ENCODE measurements around the gene CTNNA1.
"Not testable (repeated sequence)": the region's sequence is repeated elsewhere in the genome, so short reads cannot be mapped to it uniquely, and the experiment has no call there.

DNA sequence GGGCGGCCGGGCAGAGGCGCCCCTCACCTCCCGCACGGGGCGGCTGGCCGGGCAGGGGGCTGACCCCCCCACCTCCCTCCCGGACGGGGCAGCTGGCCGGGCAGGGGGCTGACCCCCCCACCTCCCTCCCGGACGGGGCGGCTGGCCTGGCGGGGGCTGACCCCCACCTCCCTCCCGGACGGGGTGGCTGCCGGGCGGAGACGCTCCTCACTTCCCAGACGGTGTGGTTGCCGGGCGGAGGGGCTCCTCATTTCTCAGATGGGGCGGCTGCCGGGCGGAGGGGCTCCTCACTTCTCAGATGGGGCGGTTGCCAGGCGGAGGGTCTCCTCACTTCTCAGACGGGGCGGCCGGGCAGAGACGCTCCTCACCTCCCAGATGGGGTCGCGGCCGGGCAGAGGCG, 57.6 kb downstream of the CTNNA1 start:
- TF ChIP-seq ZSCAN5A (tag by site-specific recombination; IDR thresholded peaks at IDR 0.05); ZFP37 (tag by site-specific recombination; IDR thresholded peaks at IDR 0.05); REST (tag by site-specific recombination; IDR thresholded peaks at IDR 0.05); ZNF558 (tag by site-specific recombination; IDR thresholded peaks at IDR 0.05); SCRT1 (tag by site-specific recombination; IDR thresholded peaks at IDR 0.05; ENCODE audit: borderline replicate concordance); TRIM28 (IDR thresholded peaks at IDR 0.05; ENCODE audit: borderline replicate concordance, low read length); ZBTB21 (tag by site-specific recombination; IDR thresholded peaks at IDR 0.05); HOXA7 (CRISPR knock-in tag; IDR thresholded peaks at IDR 0.05; ENCODE audit: borderline replicate concordance); ZNF701 (tag by site-specific recombination; IDR thresholded peaks at IDR 0.05): not testable (repeated sequence)
- TF ChIP-seq, protein P1, sequence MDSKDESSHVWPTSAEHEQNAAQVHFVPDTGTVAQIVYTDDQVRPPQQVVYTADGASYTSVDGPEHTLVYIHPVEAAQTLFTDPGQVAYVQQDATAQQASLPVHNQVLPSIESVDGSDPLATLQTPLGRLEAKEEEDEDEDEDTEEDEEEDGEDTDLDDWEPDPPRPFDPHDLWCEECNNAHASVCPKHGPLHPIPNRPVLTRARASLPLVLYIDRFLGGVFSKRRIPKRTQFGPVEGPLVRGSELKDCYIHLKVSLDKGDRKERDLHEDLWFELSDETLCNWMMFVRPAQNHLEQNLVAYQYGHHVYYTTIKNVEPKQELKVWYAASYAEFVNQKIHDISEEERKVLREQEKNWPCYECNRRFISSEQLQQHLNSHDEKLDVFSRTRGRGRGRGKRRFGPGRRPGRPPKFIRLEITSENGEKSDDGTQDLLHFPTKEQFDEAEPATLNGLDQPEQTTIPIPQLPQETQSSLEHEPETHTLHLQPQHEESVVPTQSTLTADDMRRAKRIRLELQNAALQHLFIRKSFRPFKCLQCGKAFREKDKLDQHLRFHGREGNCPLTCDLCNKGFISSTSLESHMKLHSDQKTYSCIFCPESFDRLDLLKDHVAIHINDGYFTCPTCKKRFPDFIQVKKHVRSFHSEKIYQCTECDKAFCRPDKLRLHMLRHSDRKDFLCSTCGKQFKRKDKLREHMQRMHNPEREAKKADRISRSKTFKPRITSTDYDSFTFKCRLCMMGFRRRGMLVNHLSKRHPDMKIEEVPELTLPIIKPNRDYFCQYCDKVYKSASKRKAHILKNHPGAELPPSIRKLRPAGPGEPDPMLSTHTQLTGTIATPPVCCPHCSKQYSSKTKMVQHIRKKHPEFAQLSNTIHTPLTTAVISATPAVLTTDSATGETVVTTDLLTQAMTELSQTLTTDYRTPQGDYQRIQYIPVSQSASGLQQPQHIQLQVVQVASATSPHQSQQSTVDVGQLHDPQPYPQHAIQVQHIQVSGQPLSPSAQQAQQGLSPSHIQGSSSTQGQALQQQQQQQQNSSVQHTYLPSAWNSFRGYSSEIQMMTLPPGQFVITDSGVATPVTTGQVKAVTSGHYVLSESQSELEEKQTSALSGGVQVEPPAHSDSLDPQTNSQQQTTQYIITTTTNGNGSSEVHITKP (tag by site-specific recombination; IDR thresholded peaks at IDR 0.05) = not testable (repeated sequence)
- TF ChIP-seq, protein P2, sequence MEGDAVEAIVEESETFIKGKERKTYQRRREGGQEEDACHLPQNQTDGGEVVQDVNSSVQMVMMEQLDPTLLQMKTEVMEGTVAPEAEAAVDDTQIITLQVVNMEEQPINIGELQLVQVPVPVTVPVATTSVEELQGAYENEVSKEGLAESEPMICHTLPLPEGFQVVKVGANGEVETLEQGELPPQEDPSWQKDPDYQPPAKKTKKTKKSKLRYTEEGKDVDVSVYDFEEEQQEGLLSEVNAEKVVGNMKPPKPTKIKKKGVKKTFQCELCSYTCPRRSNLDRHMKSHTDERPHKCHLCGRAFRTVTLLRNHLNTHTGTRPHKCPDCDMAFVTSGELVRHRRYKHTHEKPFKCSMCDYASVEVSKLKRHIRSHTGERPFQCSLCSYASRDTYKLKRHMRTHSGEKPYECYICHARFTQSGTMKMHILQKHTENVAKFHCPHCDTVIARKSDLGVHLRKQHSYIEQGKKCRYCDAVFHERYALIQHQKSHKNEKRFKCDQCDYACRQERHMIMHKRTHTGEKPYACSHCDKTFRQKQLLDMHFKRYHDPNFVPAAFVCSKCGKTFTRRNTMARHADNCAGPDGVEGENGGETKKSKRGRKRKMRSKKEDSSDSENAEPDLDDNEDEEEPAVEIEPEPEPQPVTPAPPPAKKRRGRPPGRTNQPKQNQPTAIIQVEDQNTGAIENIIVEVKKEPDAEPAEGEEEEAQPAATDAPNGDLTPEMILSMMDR (tag by site-specific recombination; IDR thresholded peaks at IDR 0.05) = not testable (repeated sequence)

Measured in HEK293 (cell line).